Thyroid gland (tissue), 4 donors: Measurements from ENCODE around the gene ASPN. TPM values are rescaled to one million over a fixed set of nuclear protein-coding genes. Genes with fewer than 3 reads are reported as not detected.

Source experiments
- DNase-seq, 2 donors: peaks; one replicate each; pipeline ENCODE4 v3.0.0-alpha.2; 2019
- H3K27ac ChIP-seq, 3 donors: fragments of 200-600 bp; sonication (generic); 1 replicate in 2 of 3; 2 replicates in 1 of 3; pipeline ENCODE4 v1.5.1; 2016 to 2019; ENCODE audit warnings: mild to moderate bottlenecking in 1 of 3, moderate library complexity in 1 of 3
- H3K27me3 ChIP-seq: fragments of 200-600 bp; sonication (generic); one replicate; pipeline ENCODE4 v1.5.1; 2019
- H3K36me3 ChIP-seq, 2 donors: fragments of 200-600 bp; sonication (generic); one replicate each; pipeline ENCODE4 v1.5.1; 2016 to 2019
- H3K4me1 ChIP-seq, 2 donors: fragments of 200-600 bp; sonication (generic); one replicate each; pipeline ENCODE4 v1.5.1; 2017 to 2019
- H3K4me3 ChIP-seq, 3 donors: fragments of 200-600 bp; sonication (generic); replicated peaks in 1 of 3; 1 replicate in 2 of 3; 2 replicates in 1 of 3; pipeline ENCODE4 v1.5.1; 2016; ENCODE audit warnings: mild to moderate bottlenecking in 1 of 3
- H3K9me3 ChIP-seq: fragments of 200-600 bp; sonication (generic); one replicate; pipeline ENCODE4 v1.5.1; 2017
- CTCF ChIP-seq, 6 experiments: fragments of 200-600 bp in 3 of 6; fragments of 450-650 bp in 3 of 6; sonication (generic) in 3 of 6; IDR thresholded peaks; one replicate each; pipeline ENCODE4 v1.5.1; 2016 to 2019; ENCODE audit warnings: antibody characterized with exemption in 6 of 6, mild to moderate bottlenecking in 2 of 6, inconsistent platforms in 1 of 6, moderate library complexity in 1 of 6
- POLR2A ChIP-seq, 2 donors: fragments of 450-650 bp; IDR thresholded peaks; one replicate each; pipeline ENCODE4 v1.6.1; 2017; ENCODE audit warnings: antibody characterized with exemption in 2 of 2, mild to moderate bottlenecking in 2 of 2, moderate library complexity in 1 of 2
- WGBS, 2 donors: methylation state at CpG; one replicate each; pipeline ENCODE4 v1.1.5; 2017; 5-methylcytosine and 5-hydroxymethylcytosine counted together
- intact Hi-C: fragments of 100-400 bp; cut with DNase I; formaldehyde crosslinking; loops from one replicate; pipeline ENCODE4 v1.15.1; 2023
- total RNA-seq, 4 donors: library from RNA; depleted of rRNA; stranded (reverse); fragments of >200 nt; gene quantifications; one replicate each; pipeline ENCODE4 v1.2.3, GENCODE V29; 2016

ASPN gene
- total RNA-seq, 4 donors from 2014 or later: 2.4 to 15.3 (median 7.4) TPM

GRCh38 chr9:92435263-92435662 is 47.0 kb downstream of the ASPN start:
- TF ChIP-seq CTCF (IDR thresholded peaks at IDR 0.05) (no peak), POLR2A (IDR thresholded peaks at IDR 0.05) (no peak)
- intact Hi-C loops: no loop called here

GRCh38 chr9:92432972-92433548 is 49.2 kb downstream of the ASPN start:
- no peaks in the 10 kb centered on the region for H3K4me1 ChIP-seq

More at GRCh38 chr9:92435263-92435662, 47.0 kb downstream of the ASPN start:
- Histone ChIP-seq H3K27ac (no peak overlapping the region), H3K4me1 (no peaks in the 10 kb centered on the region), H3K4me3 (no peak overlapping the region), H3K9me3 (no peaks in the 10 kb centered on the region), H3K36me3 (no peaks in the 10 kb centered on the region), H3K27me3 (no peaks in the 10 kb centered on the region)
- no peak for DNase-seq
- WGBS, 2 donors: 88 to 94% methylated on average over 1 of the region's 1 CpG

DNA sequence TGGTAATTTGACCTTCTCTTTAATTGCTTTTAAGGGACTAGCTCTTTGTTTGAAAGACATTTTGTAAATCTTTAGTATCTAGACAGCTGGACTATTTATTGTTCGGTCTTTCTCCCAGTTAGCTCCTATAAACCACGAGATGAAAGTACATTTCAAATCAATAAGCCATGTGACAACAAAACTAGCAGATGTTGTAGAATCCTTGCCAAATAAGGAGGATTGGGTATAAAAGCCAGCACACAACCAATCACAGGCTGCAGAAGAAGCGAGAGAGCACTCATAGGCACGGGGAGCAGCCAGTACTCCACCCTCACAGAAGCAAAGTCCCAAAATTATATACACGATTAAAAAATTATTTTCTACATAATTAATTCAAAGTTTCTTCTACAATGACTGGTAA is 50.0 kb downstream of the ASPN start:
- Histone ChIP-seq H3K27me3 (no peaks in the 10 kb centered on the region), H3K4me1 (no peaks in the 10 kb centered on the region), H3K36me3 (no peaks in the 10 kb centered on the region), H3K9me3 (no peaks in the 10 kb centered on the region), H3K27ac (no peak overlapping the region), H3K4me3 (no peak overlapping the region)
- intact Hi-C loops: no loop called here
- WGBS, 2 donors: 87 to 91% methylated on average over 5 of the region's 5 CpGs
- no peak for TF ChIP-seq POLR2A (IDR thresholded peaks at IDR 0.05)
- no peak for TF ChIP-seq CTCF (IDR thresholded peaks at IDR 0.05)
- DNase-seq: no peak

More at GRCh38 chr9:92432972-92433548, 49.2 kb downstream of the ASPN start:
- Histone ChIP-seq H3K36me3 (no peaks in the 10 kb centered on the region), H3K27ac (no peak overlapping the region), H3K9me3 (no peaks in the 10 kb centered on the region), H3K27me3 (no peaks in the 10 kb centered on the region), H3K4me3 (no peak overlapping the region)
- intact Hi-C loops: no loop called here
- WGBS, 2 donors: 91 to 92% methylated on average over 5 of the region's 5 CpGs
- no peak for DNase-seq
- TF ChIP-seq POLR2A (IDR thresholded peaks at IDR 0.05) (no peak), CTCF (IDR thresholded peaks at IDR 0.05) (no peak)

GRCh38 chr9:92429836-92430235 is 52.5 kb downstream of the ASPN start:
- H3K27ac ChIP-seq: no peak overlapping the region
- H3K4me3 ChIP-seq: no peak overlapping the region
- intact Hi-C loops: no loop called here
- 71 to 99% methylated on average over 2 of the region's 2 CpGs for WGBS, 2 donors
- H3K36me3 ChIP-seq: no peaks in the 10 kb centered on the region
- TF ChIP-seq CTCF (IDR thresholded peaks at IDR 0.05) (no peak), POLR2A (IDR thresholded peaks at IDR 0.05) (no peak)
- no peaks in the 10 kb centered on the region for H3K4me1 ChIP-seq
- H3K9me3 ChIP-seq: no peaks in the 10 kb centered on the region
- DNase-seq: no peak
- H3K27me3 ChIP-seq: no peaks in the 10 kb centered on the region

DNA sequence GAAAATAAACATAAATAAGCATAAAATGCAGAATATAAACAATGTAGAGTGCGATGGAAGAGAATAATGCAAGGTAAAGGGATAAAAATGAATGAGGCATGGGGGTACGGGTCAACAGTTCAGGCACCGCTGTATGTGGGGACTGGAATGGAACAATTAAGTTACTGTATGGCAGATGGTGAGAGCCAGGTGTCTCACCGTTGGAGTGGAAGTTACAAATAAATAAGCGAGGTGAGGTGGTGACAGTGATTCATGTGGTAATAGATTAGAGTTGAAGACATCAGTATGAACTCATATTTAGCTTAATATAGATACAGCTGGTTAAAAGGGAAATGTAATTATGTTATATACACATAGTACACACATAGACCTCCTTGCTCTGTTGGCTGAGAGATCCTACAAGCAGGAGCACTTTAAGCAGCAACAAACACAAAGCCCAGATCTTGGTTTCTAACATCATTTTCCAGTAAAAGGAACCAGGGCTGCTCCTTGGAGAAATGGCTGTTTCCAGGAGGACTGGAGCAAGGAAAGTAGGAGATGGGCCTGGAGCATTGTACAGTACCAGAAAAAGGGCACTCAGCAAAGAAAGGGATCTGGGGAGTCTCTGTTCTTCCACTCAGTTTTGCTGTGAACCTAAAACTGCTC is 55.7 kb downstream of the ASPN start:
- intact Hi-C loops: no loop called here
- H3K27me3 ChIP-seq: no peaks in the 10 kb centered on the region
- no peaks in the 10 kb centered on the region for H3K9me3 ChIP-seq
- H3K4me1 ChIP-seq: no peaks in the 10 kb centered on the region
- DNase-seq: no peak
- TF ChIP-seq POLR2A (IDR thresholded peaks at IDR 0.05) (no peak), CTCF (IDR thresholded peaks at IDR 0.05) (no peak)
- H3K36me3 ChIP-seq: no peaks in the 10 kb centered on the region
- no peak overlapping the region for H3K27ac ChIP-seq
- 81 to 85% methylated on average over 5 of the region's 5 CpGs for WGBS, 2 donors
- no peak overlapping the region for H3K4me3 ChIP-seq
